Neural cell (in vitro differentiated cells): ENCODE results near the gene GJA3.

Source experiments
- CTCF ChIP-seq: fragments of 450-650 bp; IDR thresholded peaks from 2 replicates; pipeline ENCODE4 v1.5.1; 2014; ENCODE audit warnings: antibody characterized with exemption, mild to moderate bottlenecking, moderate library complexity; ENCODE audit not compliant: poor library complexity, severe bottlenecking
- EP300 ChIP-seq: fragments of 450-650 bp; conservative IDR thresholded peaks from 2 replicates; pipeline ENCODE4 v1.6.1; 2014; ENCODE audit warnings: antibody characterized with exemption, mild to moderate bottlenecking, moderate library complexity; ENCODE audit not compliant: poor library complexity, severe bottlenecking
- REST ChIP-seq: IDR thresholded peaks from 2 replicates; pipeline ENCODE4 v1.6.1; 2012; ENCODE audit warnings: borderline replicate concordance
- SMC3 ChIP-seq: fragments of 450-650 bp; conservative IDR thresholded peaks from 2 replicates; pipeline ENCODE4 v1.6.1; 2014; ENCODE audit warnings: antibody characterized with exemption, mild to moderate bottlenecking, moderate library complexity; ENCODE audit not compliant: poor library complexity

GRCh38 chr13:20102525-20103180 is 58.2 kb downstream of the GJA3 start:
- TF ChIP-seq EP300 (no peak), CTCF (no peak), SMC3 (no peak), REST (no peak)
